CD4-positive, alpha-beta T cell treated with Interferon alpha-2 for 1 hour (primary cell): ENCODE data around the gene ABHD3.
"Not testable (repeated sequence)": the region's sequence is repeated elsewhere in the genome, so short reads cannot be mapped to it uniquely, and the experiment has no call there.

ENCODE experiments used
- DNase-seq, 2 donors: peaks; one replicate each; pipeline ENCODE4 v3.0.0-alpha.2; 2020 to 2022

The ABHD3 gene

GRCh38 chr18:21704603-21705364 is at the start of gene ABHD3:
TSS of gene ABHD3 (minus strand) at chr18:21704774. CDS start at chr18:21704665, 109 bp downstream.
- peak; percentile 88 to 93 for DNase-seq

GRCh38 chr18:21747764-21748693 is 43.5 kb upstream of the ABHD3 start:
- no peak for DNase-seq

GRCh38 chr18:21747268-21747667 is 42.7 kb upstream of the ABHD3 start:
- DNase-seq, result no peak

- no peak for DNase-seq
Measured at GRCh38 chr18:21745231-21745630, 40.7 kb upstream of the ABHD3 start.

- peak in 1 of 2 donors; percentile 45 for DNase-seq
Measured at GRCh38 chr18:21743166-21743832, 38.7 kb upstream of the ABHD3 start.

GRCh38 chr18:21742315-21742687 is 37.7 kb upstream of the ABHD3 start:
- DNase-seq, result no peak

- DNase-seq, result peak in 1 of 2 donors; percentile 13
Measured at GRCh38 chr18:21741562-21742314, 37.2 kb upstream of the ABHD3 start.

- DNase-seq, result no peak
Measured at GRCh38 chr18:21741312-21741561, 36.7 kb upstream of the ABHD3 start.

- peak; percentile 97 to 98 for DNase-seq
Measured at GRCh38 chr18:21740538-21741311, 36.2 kb upstream of the ABHD3 start, which contains the start of gene MIB1. TSS of gene MIB1 (plus strand) at chr18:21740792. CDS start at chr18:21741584, 792 bp downstream.

- DNase-seq, result no peak
Measured at GRCh38 chr18:21739604-21740537, 35.3 kb upstream of the ABHD3 start.

GRCh38 chr18:21736926-21737325 is 32.4 kb upstream of the ABHD3 start:
- DNase-seq, result not testable (repeated sequence)

GRCh38 chr18:21735452-21736015 is 31.0 kb upstream of the ABHD3 start:
- peak; percentile 43 to 69 for DNase-seq

GRCh38 chr18:21733011-21733410 is 28.4 kb upstream of the ABHD3 start:
- DNase-seq, result no peak

- no peak for DNase-seq
Measured at GRCh38 chr18:21727702-21728101, 23.1 kb upstream of the ABHD3 start.

GRCh38 chr18:21725201-21725600 is 20.6 kb upstream of the ABHD3 start:
- DNase-seq, result no peak

GRCh38 chr18:21722687-21723086 is 18.1 kb upstream of the ABHD3 start:
- no peak for DNase-seq

- no peak for DNase-seq
Measured at GRCh38 chr18:21714474-21714873, 9.9 kb upstream of the ABHD3 start.

GRCh38 chr18:21707130-21707529 is 2.6 kb upstream of the ABHD3 start:
- not testable (repeated sequence) for DNase-seq

GRCh38 chr18:21706386-21706865 is 1.9 kb upstream of the ABHD3 start:
- DNase-seq, result no peak

- peak; percentile 10 to 46 for DNase-seq
Measured at GRCh38 chr18:21703241-21703820, 1.2 kb downstream of the ABHD3 start.
